Fibroblast of mammary gland (primary cell): ENCODE data around the gene TESMIN.
A peak's percentile ranks its signal among the peaks of the same experiment; 100 is the strongest.

Experiments
- DNase-seq: peaks from one replicate; pipeline ENCODE4 v3.0.0-alpha.2; 2010; ENCODE audit warnings: low read depth
- H3K4me3 ChIP-seq: 2 replicates; pipeline ENCODE4 v1.5.1; 2011; ENCODE audit warnings: low read depth, mild to moderate bottlenecking, low read length, moderate library complexity; ENCODE audit not compliant: control insufficient read depth
- TF ChIP-seq, protein P1 (sequence below): conservative IDR thresholded peaks from 2 replicates; pipeline ENCODE4 v1.5.1; 2011; ENCODE audit warnings: low read depth, low read length, inconsistent platforms; ENCODE audit not compliant: control insufficient read depth, insufficient read depth

TESMIN gene

DNA sequence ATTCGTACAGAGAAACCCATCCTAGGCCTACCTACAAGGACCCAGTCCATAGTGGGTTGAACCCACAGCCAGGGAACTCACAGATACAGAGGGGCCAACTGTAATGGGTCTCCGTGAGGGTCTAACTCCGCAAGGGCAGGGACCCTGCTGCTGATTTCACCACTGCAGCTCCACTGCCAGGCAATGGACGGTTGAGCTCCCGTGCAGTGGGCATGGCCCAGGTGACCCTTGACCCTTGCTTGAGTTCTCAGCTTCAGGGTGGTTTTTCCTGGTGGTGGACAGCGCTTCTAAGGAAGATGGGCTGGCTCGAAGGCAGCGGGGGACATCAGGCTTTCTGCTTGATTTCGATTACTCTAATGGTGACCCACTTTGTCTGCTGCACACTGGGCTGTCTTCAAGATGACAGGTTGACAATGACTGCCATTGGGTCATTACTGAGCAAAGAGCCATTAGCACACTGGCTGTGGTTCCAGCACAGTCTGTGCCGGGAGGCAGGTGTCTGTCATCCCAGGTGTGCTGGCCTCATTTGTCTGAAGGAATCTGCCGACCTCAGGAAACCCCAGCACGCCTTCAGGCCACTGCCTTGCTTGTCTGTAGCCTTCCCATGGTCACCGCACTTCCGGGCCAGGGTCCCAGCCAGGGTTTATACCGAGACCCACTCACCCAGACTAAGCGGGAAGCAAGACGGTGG lies 70.6 kb downstream of the TESMIN start:
- TF ChIP-seq, protein P1, sequence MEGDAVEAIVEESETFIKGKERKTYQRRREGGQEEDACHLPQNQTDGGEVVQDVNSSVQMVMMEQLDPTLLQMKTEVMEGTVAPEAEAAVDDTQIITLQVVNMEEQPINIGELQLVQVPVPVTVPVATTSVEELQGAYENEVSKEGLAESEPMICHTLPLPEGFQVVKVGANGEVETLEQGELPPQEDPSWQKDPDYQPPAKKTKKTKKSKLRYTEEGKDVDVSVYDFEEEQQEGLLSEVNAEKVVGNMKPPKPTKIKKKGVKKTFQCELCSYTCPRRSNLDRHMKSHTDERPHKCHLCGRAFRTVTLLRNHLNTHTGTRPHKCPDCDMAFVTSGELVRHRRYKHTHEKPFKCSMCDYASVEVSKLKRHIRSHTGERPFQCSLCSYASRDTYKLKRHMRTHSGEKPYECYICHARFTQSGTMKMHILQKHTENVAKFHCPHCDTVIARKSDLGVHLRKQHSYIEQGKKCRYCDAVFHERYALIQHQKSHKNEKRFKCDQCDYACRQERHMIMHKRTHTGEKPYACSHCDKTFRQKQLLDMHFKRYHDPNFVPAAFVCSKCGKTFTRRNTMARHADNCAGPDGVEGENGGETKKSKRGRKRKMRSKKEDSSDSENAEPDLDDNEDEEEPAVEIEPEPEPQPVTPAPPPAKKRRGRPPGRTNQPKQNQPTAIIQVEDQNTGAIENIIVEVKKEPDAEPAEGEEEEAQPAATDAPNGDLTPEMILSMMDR = no peak
- DNase-seq = no peak

GRCh38 chr11:68678031-68678441 lies 73.3 kb downstream of the TESMIN start:
- TF ChIP-seq, protein P1 = no peak
- DNase-seq = no peak
- no peak overlapping the region for H3K4me3 ChIP-seq

More for the DNA sequence above, 70.6 kb downstream of the TESMIN start:
- H3K4me3 ChIP-seq = no peak overlapping the region

DNA sequence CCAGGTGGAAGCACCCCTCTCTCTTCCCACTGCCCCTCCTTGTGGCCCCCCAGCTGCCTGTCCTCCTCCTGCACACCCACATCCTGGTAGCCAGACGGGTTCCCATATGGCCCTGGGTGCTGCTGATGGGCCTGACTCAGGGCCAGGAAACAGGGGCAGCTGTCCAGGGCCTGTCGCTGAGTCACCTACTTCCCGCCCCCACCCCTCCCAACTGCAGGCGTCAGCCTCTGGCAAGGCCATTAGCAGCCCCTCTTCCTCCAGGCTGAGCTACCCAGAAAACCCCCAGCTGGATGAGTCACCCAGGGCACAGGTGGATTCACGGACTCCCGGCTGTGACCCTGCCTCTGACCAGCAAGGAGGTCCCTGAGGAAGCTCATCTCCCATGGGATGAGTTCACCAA lies 73.9 kb downstream of the TESMIN start:
- DNase-seq = peak; percentile 93
- no peak overlapping the region for H3K4me3 ChIP-seq
- TF ChIP-seq, protein P1 = no peak

GRCh38 chr11:68674461-68674860 lies 76.9 kb downstream of the TESMIN start:
- TF ChIP-seq, protein P1 = no peak
- DNase-seq = no peak
- no peak overlapping the region for H3K4me3 ChIP-seq

GRCh38 chr11:68673991-68674390 lies 77.3 kb downstream of the TESMIN start:
- DNase-seq = no peak
- H3K4me3 ChIP-seq = no peak overlapping the region

DNA sequence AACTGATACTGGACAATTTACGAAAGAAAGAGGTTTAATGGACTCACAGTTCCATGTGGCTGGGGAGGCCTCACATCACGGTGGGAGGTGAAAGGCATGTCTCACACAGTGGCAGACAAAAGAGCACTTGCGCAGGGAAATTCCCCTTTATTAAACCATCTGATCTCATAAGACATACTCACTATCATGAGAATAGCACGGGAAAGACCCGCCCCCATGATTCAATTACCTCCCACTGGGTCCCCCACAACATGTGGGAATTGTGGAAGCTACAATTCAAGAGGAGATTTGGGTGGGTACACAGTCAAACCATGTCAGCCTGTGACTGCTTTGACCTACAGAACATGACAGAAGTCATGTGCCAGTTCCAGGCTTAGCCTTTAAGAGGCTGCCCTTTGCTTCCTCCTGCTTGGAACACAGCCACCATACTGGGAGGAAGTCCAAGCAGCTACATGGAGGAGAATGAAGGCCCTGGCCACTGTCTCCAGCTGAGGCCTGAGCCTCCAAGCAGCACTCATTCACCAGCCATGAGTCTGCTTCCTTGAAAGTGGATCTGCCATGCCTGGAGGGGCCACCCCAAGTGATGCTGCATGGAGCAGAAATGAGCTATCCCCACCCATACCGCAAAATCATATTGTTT lies 77.9 kb downstream of the TESMIN start:
- TF ChIP-seq, protein P1 = no peak
- peak; percentile 72 for DNase-seq
- H3K4me3 ChIP-seq = no peak overlapping the region

More at GRCh38 chr11:68673991-68674390, 77.3 kb downstream of the TESMIN start:
- TF ChIP-seq, protein P1 = no peak
